Left kidney (tissue), 8 donors: Measurements from ENCODE around the gene GPX2. TPM values are rescaled to one million over a fixed set of nuclear protein-coding genes. Genes with fewer than 3 reads are reported as not detected.

Experiments used
- DNase-seq: peaks from one replicate; pipeline ENCODE4 v3.0.0-alpha.2; 2013
- long read RNA-seq, 8 donors: transcript quantifications; one replicate each; lab custom pipeline, GENCODE V29; 2026
- polyA plus RNA-seq: library from polyadenylated mRNA; unstranded; fragments of 120-200 nt; gene quantifications from one replicate; pipeline ENCODE4 v1.2.1, GENCODE V29; 2013; ENCODE audit not compliant: insufficient read length

Gene GPX2
- 1.1 TPM for polyA plus RNA-seq
- long read RNA-seq, donor 1, partial matches to known transcripts: 0 of 1 reads
- long read RNA-seq, donor 1, other reads (novel, unspliced or antisense): 0 of 1 reads
- long read RNA-seq, donor 2: 0 reads
- long read RNA-seq, donor 3, partial matches to known transcripts: 0 of 1 reads
- long read RNA-seq, donor 3, other reads (novel, unspliced or antisense): 0 of 1 reads
- long read RNA-seq, donor 4: 0 reads
- long read RNA-seq, donor 5: 0 reads
- long read RNA-seq, donor 6: 0 reads
- long read RNA-seq, donor 7: 0 reads
- long read RNA-seq, donor 8: 0 reads

- no peak for DNase-seq
These were observed at the start of gene GPX2 for GRCh38 chr14:64942531-64943111. Gene GPX2 (minus strand): TSS chr14:64942745. CDS start chr14:64942726, 19 bp downstream.

- no peak for DNase-seq
These were observed 48.4 kb upstream of the GPX2 start for GRCh38 chr14:64990939-64991338.

GRCh38 chr14:64990296-64990695 lies 47.8 kb upstream of the GPX2 start:
- DNase-seq: no peak

- no peak for DNase-seq
These were observed 44.9 kb upstream of the GPX2 start for GRCh38 chr14:64987438-64987767.

- DNase-seq: peak; percentile 99
These were observed 44.3 kb upstream of the GPX2 start, which contains the start of gene FNTB for GRCh38 chr14:64986648-64987437. Gene FNTB (plus strand): TSS chr14:64986895. CDS start chr14:64986954, 59 bp downstream.

- DNase-seq: no peak
These were observed 41.1 kb upstream of the GPX2 start for GRCh38 chr14:64983439-64984310.

- no peak for DNase-seq
These were observed 37.0 kb upstream of the GPX2 start for GRCh38 chr14:64979336-64980074.

GRCh38 chr14:64974563-64974962 lies 32.0 kb upstream of the GPX2 start:
- no peak for DNase-seq

GRCh38 chr14:64973826-64974225 lies 31.3 kb upstream of the GPX2 start:
- no peak for DNase-seq

GRCh38 chr14:64973026-64973442 lies 30.5 kb upstream of the GPX2 start:
- no peak for DNase-seq

- no peak for DNase-seq
These were observed 29.6 kb upstream of the GPX2 start, which contains the start of gene RAB15 for GRCh38 chr14:64971943-64972791. Gene RAB15 (minus strand): TSS chr14:64972336. CDS start chr14:64972076, 260 bp downstream.

GRCh38 chr14:64971491-64971942 lies 29.0 kb upstream of the GPX2 start:
- DNase-seq: no peak

GRCh38 chr14:64970776-64971477 lies 28.4 kb upstream of the GPX2 start:
- no peak for DNase-seq

- no peak for DNase-seq
These were observed 27.5 kb upstream of the GPX2 start for GRCh38 chr14:64970041-64970440.

GRCh38 chr14:64968651-64969050 lies 26.1 kb upstream of the GPX2 start:
- DNase-seq: no peak

- DNase-seq: no peak
These were observed 25.6 kb upstream of the GPX2 start for GRCh38 chr14:64968167-64968566.

GRCh38 chr14:64966976-64967375 lies 24.4 kb upstream of the GPX2 start:
- DNase-seq: no peak

GRCh38 chr14:64965356-64966000 lies 22.9 kb upstream of the GPX2 start:
- DNase-seq: no peak

GRCh38 chr14:64963611-64964010 lies 21.1 kb upstream of the GPX2 start:
- no peak for DNase-seq
